ENCODE data around the gene MGMT.

MGMT gene

DNA sequence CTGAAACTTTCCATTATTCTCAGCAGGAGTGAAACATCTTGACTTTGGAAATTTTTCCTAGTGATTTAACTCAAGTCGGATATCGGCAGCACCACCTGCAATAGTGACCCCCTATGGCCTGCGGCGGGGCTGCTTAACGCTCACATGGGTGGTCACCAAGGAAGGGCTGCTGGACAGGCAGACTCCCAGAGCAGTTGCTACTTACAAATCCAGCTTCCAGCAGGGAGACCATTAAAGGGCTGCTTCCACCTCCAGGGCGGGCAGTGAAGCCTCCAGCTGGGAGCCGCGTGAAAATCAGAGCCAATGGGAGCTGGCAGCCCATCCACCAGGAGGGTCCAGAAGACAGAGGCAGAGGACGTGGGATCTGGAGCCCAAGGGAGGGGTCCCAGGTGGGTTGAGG lies 122.5 kb downstream of the MGMT start:
- DNase-seq (ENCODE audit: low read depth in 2 of 2): no peak

DNA sequence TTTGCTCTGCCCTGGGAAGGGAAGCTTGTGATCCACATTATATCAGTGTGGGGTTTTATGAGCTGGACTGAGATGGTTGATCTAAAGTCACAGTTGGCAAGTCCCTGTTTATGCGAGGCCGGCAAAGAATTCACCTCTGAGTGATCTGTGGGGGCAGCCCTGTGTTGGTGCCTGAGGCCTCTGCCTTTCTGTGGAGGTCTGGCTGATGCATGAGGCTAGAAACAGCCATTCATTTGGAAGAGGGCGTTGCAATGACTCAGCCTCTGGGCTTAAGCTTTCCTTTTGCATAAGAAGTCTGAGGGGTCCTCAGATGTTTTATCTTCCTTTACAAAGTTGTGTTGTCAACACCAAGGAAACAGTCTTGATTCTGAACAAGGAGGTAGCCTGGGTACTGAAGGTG lies 126.9 kb downstream of the MGMT start:
- no peak for DNase-seq (ENCODE audit: low read depth in 2 of 2)

DNA sequence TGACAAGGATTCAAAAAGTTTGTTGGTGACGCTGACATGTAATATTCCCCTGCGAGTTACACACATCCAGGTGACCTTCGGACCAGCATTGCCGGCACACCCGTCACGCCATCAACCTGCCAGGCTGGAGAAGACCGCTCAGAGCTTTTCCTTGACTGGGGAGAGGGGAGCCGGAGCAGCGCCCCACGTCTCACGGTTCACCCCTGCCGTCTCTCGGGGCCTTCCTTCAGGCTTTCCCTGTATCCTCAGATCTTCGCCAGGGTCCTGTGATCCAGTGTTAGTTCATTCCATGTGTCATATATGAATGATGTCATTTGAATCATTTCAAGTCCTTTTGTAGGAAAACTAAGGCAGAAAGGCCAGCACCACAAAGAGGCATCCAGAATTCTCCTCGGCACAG lies 127.8 kb downstream of the MGMT start:
- DNase-seq (ENCODE audit: low read depth in 2 of 2): no peak

DNA sequence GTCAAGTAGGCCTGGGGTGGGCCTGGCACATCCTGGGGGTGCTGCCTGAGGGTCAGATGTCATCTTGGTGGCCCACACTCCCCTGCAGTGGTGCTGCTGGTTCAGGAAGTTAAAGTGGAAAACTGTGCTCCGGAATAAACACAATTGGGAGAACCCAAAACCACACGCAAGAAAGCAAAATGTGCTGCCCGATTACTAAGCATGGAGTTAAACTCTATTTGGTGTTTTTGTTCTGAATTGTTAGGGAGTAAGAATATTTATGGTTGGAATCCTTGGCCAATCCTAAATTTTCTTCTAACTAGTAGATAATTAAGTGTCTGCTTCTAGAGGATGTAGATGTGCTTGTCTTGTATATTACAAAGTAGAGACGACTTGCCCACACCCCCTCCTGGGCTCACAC lies 131.4 kb downstream of the MGMT start:
- DNase-seq (ENCODE audit: low read depth in 2 of 2): no peak

GRCh38 chr10:129599160-129599559 lies 132.1 kb downstream of the MGMT start:
- no peak for DNase-seq (ENCODE audit: low read depth in 2 of 2)

DNA sequence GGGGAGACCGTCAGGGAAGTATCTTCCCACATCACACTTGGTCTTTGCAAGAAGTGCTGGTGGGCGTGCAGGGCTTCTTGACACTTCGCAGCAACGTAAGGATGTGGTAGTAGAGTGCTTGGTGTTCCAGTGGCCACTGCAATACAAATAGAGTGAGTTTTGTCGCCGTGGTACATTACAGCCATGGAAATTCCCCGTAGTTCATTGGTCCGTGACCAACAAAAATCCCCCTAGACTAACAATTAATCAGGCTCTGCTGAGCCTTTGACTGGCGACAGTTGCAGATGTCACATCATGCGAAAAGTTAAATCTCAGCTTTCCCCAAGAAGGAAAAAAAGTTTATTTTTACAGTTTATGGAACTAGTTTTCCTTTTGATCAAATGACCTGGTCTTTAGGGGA lies 134.7 kb downstream of the MGMT start:
- no peak for DNase-seq (ENCODE audit: low read depth in 2 of 2)

DNA sequence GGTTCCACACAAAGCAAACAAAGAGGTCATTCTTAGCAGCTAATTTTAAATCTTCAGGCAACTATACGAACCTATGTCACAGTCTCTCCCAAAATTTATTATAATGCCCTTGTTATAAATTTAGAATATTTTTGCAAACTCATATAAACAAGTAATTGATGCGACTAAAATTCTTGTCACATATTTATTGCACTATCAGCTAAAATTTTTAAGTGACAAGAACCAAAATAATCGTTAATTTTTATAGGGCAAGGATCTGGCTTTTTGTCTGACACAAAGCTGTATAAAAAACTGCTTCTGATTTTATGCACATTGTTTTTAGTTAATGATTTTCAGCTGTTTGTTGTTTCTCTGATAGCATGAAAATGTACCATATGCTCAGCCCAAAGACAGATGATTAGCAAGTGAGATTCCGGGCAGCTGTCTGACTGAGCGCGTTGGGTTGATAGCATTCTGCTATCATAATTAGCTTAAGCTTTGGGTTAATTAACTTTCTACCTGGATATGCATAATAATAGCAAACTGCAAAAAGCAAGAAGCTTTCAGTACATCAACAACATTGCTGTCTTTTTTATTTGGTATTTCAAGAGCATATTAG lies 136.0 kb downstream of the MGMT start:
- DNase-seq (ENCODE audit: low read depth in 2 of 2): no peak

DNA sequence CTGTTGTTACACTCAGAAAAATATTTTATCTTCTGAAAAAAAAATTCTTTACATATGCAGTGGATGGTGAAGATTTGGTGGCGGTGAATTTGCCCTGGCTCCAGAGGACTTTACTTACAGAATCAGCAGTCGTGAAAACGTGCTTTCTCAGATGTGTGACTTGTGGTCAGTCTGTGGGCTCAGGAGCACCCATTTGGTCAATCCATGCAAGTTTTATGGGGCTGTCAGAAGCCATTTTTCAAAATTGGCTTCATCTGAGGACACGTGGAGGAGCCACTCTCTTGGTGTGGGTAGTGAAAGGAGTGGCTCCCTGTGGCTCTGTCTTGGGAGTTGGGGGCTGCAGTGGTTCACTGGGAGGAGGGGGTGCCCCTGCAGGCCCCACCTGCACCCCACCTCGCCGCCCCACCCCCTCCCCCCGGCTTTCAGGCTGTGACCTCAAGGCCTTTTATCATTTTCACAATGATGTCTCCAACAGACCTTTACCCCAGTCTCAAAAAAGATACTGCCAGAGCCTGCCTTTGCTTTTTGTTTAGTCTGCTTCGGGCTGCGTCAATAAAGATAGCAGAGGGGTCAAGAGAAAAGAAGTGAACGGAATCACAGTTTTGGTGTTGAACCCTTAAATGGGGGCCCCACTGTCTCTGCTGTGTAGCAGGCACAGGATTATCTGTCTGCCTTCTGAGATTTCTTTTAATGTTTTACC lies 137.4 kb downstream of the MGMT start:
- no peak for DNase-seq (ENCODE audit: low read depth in 2 of 2)

- DNase-seq (ENCODE audit: low read depth in 2 of 2): no peak
These were observed 138.4 kb downstream of the MGMT start for GRCh38 chr10:129605266-129605985.

GRCh38 chr10:129605986-129606518 lies 139.0 kb downstream of the MGMT start:
- no peak for DNase-seq (ENCODE audit: low read depth in 2 of 2)

DNA sequence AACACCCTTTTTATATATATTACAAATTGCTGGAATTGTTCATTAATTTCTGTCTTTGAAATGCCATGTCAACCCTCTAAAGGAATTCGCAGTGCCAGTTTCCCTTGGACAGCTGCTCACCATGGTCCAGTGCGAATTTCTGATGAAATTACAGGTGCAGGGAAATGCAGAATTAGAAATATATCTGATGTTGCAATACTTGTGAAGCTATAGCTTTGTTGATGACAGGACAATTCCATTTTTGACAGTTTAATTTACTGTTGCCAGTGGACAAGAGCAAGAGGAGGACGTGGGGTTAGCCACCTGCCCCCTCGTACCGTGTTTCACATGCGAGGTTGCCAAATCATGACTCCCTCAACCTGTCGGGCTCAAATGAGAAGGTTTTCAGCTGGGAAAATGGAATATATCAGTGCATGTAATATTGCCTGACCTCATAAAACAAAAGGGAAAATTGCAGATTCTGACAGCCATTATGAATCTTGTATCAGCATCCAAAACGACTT lies 140.6 kb downstream of the MGMT start:
- DNase-seq (ENCODE audit: low read depth in 2 of 2): no peak

- no peak for DNase-seq (ENCODE audit: low read depth in 2 of 2)
These were observed 141.6 kb downstream of the MGMT start for GRCh38 chr10:129608653-129609052.

- no peak for DNase-seq (ENCODE audit: low read depth in 2 of 2)
These were observed 142.5 kb downstream of the MGMT start for GRCh38 chr10:129609551-129609950.

DNA sequence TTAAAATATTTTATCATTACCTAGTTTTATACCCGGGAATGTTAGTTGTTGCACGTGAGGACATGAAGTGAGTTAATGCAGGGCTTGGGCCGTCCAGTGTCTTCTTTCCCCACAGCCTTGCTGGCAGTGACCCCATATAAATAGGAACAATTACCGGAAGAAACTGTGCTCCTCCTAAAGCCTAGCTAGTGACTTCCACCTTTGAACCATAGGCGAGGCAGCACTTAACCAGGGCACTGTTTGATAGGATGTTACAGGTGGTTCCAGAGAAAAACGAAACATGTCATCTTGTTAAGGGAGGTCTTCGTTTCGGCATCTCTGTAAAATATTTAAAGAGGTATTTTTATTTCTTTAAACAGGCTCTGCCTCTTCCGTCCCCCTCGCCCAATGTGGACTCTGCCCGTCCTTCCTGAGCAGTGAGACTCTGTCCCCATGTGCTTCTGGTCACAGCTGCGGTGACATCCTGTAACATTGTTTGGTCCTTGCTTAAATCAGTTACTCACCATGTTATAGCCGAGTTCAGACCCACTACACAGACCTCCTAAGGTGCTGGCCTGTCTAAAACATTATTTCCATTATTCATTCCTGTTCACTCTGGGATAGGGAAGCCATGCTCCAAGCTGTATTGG lies 145.6 kb downstream of the MGMT start:
- no peak for DNase-seq (ENCODE audit: low read depth in 2 of 2)

GRCh38 chr10:129613377-129613980 lies 146.4 kb downstream of the MGMT start:
- DNase-seq (ENCODE audit: low read depth in 2 of 2): no peak

DNA sequence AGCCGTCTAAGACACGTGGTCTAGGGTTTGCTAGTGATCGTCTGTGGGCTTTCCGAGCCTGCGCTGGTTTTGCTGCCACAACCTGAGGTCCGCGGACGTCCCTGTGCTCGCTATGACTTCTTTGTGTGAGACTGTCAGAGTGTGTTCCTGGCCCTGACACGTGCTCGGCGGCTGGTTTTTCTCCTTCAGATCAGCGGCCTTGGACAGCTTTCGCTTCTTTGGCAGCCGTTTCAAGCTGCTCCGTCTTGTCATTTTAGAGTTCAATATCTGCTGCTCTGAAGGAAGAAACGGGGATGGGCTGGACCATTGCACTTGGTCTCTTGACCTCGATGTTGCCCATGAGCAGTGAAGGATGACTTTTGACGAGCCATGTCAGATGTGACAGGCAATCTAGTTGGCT lies 147.3 kb downstream of the MGMT start:
- DNase-seq (ENCODE audit: low read depth in 2 of 2): no peak

DNA sequence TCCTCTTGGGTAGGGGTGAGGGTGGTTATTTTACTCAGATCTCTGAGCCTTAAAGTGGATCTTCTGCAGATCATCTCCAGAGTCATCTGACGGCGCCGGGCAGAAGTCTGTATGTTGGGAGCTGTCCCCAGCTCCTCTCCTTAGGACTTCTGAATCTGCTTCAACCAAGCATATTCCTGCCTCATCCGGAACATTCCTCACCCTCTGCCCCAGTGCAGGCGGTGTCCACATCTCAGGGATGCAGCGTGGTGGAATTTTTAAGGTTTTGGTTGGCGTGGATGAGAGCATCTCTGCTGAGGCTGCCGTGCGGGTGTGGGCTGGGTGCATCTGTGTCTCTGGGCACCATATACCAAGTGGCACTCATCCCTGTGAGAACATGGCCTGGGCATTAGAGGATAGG lies 148.3 kb downstream of the MGMT start:
- no peak for DNase-seq (ENCODE audit: low read depth in 2 of 2)

DNA sequence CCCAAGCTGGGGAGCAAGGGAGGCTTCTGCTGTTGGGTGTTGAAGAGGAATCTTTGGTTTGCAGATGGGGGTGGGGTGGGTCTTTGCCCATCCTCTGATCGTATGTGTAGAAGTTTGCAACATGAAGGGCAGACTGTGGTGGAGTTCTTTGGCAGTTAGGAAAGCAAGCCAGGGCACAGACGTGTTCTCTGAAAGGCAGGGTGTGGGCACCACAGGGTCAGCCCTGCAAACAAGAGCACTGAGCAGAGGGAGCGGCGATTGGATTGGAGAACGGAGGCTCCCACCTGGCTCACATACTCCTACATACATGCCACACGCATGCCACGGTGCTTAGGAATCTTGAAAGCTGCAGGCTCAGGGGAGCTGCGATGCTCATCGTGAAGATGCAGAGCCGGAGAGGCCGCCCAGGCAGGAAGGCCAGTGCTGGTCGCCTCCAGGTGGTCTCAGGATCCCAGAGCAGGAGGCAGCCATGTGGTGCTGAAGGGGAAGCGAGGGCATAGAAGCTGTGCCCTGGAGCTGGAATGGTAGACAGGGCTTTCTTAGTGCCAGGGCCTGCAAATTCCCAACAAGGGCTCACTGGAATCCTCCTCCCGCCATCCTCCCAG lies 149.0 kb downstream of the MGMT start:
- no peak for DNase-seq (ENCODE audit: low read depth in 2 of 2)

DNA sequence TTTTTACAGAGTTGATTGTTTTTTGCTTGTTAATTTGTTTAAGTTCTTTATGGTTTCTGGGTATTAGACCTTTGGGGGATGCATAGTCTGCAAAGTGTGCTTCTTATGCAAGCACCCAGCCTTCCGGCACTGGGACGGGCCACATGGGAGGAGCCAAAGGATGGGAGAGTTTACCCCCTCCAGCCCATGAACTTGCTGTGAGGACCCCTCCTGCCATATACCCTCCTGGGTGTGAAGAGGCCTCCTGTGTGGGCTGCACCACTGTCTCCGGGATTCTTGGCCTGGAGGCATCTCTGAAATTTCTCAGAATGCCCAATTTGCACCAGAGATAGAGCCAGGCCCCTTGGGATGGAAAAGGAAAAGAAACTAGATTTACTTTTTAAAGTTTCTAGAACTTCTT lies 150.7 kb downstream of the MGMT start:
- no peak for DNase-seq (ENCODE audit: low read depth in 2 of 2)

DNA sequence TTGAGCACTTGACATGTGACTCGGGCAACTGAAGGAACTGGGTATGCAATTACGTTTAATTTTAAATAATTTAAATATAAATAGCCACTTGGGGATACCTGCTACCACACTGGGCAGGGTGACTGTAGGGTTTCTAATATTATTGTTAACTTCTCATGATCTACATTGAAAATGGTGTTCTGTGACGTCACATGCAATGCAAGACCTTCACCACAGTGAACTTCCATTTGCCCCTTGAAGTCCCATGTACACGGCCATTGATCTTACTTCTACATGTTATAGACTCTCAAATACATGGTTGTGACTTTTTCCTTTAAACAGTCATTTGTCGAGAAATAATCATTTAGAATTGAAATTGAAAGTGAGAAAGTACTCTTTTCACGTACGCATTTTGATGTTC lies 154.0 kb downstream of the MGMT start:
- no peak for DNase-seq (ENCODE audit: low read depth in 2 of 2)

DNA sequence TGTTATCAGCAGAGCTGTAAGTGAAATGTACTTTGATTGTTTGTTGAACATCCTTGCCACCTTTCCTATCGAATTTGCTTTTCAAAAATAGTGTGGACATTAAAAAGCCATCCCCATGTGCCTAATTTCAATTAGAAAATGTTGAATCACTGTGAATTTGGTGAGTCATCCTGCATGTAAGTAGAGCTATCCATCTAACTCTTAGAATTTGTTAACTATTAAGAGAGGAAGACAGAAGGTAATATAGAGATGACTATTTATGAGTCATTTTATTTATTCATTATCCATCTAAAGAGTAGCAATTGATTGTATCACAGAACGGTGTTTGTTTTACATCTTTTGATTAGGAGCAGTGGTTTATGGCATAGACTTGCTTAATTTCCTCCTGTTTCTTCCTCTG lies 154.7 kb downstream of the MGMT start:
- DNase-seq (ENCODE audit: low read depth in 2 of 2): no peak
